ENCODE results near the gene POLR3B.
"Not testable (repeated sequence)": the region's sequence is repeated elsewhere in the genome, so short reads cannot be mapped to it uniquely, and the experiment has no call there.

The POLR3B gene

DNA sequence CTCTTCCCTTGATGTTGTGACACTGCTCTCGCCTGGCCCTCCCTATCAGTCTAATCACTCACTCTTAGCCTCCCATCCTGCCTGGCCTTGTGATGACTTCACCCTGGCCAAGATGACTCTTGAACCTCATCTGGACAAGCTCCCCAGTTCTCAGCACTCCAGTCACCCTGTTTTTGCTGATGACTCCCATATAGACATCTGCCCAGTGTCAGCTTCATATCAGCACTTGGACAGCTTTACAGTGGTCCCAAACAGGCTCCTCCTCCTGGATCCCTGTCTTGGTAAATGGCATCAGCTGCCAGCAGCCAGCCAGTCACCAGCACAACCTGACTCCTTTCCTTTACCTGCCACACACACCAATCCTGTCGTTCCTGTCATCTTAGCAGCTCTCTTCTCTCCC is 104.2 kb downstream of the POLR3B start:
- H3K27me3 ChIP-seq (ENCODE audit: insufficient read depth, low read depth): no peaks in the 10 kb centered on the region
- H4K20me1 ChIP-seq (ENCODE audit: insufficient read depth): no peaks in the 10 kb centered on the region
- no peak overlapping the region for H3K9ac ChIP-seq
- no peak overlapping the region for H3K4me3 ChIP-seq (IDR thresholded peaks at IDR 0.05; ENCODE audit: insufficient read depth, low read depth, low read length)
- H2AFZ ChIP-seq (ENCODE audit: low read depth): no peak overlapping the region
- no peak overlapping the region for H3K4me2 ChIP-seq
- no peaks in the 10 kb centered on the region for H3K36me3 ChIP-seq (ENCODE audit: insufficient read depth)
- no peaks in the 10 kb centered on the region for H3K4me1 ChIP-seq (ENCODE audit: low read depth, poor library complexity, severe bottlenecking)
- TF ChIP-seq, protein P1, sequence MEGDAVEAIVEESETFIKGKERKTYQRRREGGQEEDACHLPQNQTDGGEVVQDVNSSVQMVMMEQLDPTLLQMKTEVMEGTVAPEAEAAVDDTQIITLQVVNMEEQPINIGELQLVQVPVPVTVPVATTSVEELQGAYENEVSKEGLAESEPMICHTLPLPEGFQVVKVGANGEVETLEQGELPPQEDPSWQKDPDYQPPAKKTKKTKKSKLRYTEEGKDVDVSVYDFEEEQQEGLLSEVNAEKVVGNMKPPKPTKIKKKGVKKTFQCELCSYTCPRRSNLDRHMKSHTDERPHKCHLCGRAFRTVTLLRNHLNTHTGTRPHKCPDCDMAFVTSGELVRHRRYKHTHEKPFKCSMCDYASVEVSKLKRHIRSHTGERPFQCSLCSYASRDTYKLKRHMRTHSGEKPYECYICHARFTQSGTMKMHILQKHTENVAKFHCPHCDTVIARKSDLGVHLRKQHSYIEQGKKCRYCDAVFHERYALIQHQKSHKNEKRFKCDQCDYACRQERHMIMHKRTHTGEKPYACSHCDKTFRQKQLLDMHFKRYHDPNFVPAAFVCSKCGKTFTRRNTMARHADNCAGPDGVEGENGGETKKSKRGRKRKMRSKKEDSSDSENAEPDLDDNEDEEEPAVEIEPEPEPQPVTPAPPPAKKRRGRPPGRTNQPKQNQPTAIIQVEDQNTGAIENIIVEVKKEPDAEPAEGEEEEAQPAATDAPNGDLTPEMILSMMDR (conservative IDR thresholded peaks at IDR 0.05; ENCODE audit: low read depth, low read length): no peak
- no peak overlapping the region for H3K27ac ChIP-seq
- H3K79me2 ChIP-seq (ENCODE audit: insufficient read depth, low read depth): no peaks in the 10 kb centered on the region

DNA sequence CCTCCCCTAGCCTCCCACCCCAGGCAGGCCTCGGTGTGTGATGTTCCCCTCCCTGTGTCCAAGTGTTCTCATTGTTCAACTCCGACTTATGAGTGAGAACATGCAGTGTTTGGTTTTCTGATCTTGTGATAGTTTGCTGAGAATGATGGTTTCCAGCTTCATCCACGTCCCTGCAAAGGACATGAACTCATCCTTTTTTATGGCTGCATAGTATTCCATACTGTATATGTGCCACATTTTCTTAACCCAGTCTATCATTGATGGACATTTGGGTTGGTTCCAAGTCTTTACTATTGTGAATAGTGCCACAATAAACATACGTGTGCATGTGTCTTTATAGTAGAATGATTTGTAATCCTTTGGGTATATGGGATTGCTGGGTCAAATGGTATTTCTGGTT is 108.1 kb downstream of the POLR3B start:
- not testable (repeated sequence) for H3K27ac ChIP-seq; H3K4me1 ChIP-seq (ENCODE audit: low read depth, poor library complexity, severe bottlenecking); H3K9ac ChIP-seq; H3K4me3 ChIP-seq (IDR thresholded peaks at IDR 0.05; ENCODE audit: insufficient read depth, low read depth, low read length); H3K79me2 ChIP-seq (ENCODE audit: insufficient read depth, low read depth); H3K27me3 ChIP-seq (ENCODE audit: insufficient read depth, low read depth); H3K36me3 ChIP-seq (ENCODE audit: insufficient read depth); H4K20me1 ChIP-seq (ENCODE audit: insufficient read depth); H3K4me2 ChIP-seq; H2AFZ ChIP-seq (ENCODE audit: low read depth)

DNA sequence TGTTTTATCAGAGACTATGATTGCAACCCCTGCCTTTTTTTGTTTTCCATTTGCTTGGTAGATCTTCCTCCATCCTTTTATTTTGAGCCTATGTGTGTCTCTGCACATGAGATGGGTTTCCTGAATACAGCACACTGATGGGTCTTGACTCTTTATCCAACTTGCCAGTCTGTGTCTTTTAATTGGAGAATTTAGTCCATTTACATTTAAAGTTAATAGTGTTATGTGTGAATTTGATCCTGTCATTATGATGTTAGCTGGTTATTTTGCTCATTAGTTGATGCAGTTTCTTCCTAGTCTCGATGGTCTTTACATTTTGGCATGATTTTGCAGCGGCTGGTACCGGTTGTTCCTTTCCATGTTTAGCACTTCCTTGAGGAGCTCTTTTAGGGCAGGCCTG is 118.1 kb downstream of the POLR3B start:
- H3K4me3 ChIP-seq (IDR thresholded peaks at IDR 0.05; ENCODE audit: insufficient read depth, low read depth, low read length); H3K79me2 ChIP-seq (ENCODE audit: insufficient read depth, low read depth); H3K36me3 ChIP-seq (ENCODE audit: insufficient read depth); H3K9ac ChIP-seq; H3K27me3 ChIP-seq (ENCODE audit: insufficient read depth, low read depth); H3K4me1 ChIP-seq (ENCODE audit: low read depth, poor library complexity, severe bottlenecking); H3K27ac ChIP-seq; H4K20me1 ChIP-seq (ENCODE audit: insufficient read depth); H2AFZ ChIP-seq (ENCODE audit: low read depth); H3K4me2 ChIP-seq: not testable (repeated sequence)

DNA sequence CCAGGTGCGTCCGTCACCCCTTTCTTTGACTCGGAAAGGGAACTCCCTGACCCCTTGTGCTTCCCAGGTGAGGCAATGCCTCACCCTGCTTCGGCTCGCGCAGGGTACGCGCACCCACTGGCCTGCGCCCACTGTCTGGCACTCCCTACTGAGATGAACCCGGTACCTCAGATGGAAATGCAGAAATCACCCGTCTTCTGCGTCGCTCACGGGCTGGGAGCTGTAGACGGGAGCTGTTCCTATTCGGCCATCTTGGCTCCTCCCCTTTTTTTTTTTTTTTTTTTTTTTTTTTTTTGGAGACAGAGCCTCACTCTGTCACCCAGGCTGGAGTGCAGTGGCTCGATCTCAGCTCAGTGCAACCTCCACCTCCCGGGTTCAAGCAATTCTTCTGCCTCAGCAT is 120.1 kb downstream of the POLR3B start:
- H3K36me3 ChIP-seq (ENCODE audit: insufficient read depth); H3K27me3 ChIP-seq (ENCODE audit: insufficient read depth, low read depth); H3K27ac ChIP-seq; H3K9ac ChIP-seq; H2AFZ ChIP-seq (ENCODE audit: low read depth); H3K4me1 ChIP-seq (ENCODE audit: low read depth, poor library complexity, severe bottlenecking); H3K79me2 ChIP-seq (ENCODE audit: insufficient read depth, low read depth); H4K20me1 ChIP-seq (ENCODE audit: insufficient read depth); H3K4me3 ChIP-seq (IDR thresholded peaks at IDR 0.05; ENCODE audit: insufficient read depth, low read depth, low read length); H3K4me2 ChIP-seq: not testable (repeated sequence)

DNA sequence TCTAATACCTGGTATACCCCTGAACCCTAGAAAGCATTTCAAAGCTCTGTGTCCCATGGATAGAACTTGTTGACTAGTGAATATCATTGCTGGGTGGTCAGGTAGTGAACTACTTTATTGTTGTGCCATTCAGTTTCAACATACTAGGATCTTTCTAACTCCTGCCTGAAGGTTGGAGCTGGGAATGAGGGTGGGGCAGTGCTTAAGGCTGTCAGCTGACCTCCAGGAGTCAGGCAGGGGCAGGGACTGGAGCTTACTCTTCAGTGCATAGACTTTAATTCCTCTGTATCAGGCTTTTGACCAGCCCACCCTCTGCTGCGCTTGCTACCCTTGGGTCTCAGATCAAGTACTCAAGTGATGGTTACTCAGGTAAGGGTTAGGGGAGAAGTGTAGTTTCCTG is 122.7 kb downstream of the POLR3B start:
- Histone ChIP-seq H4K20me1 (ENCODE audit: insufficient read depth) (no peaks in the 10 kb centered on the region), H3K27me3 (ENCODE audit: insufficient read depth, low read depth) (no peaks in the 10 kb centered on the region), H3K4me2 (no peak overlapping the region), H3K36me3 (ENCODE audit: insufficient read depth) (no peaks in the 10 kb centered on the region), H3K79me2 (ENCODE audit: insufficient read depth, low read depth) (no peaks in the 10 kb centered on the region), H3K27ac (no peak overlapping the region), H3K4me3 (IDR thresholded peaks at IDR 0.05; ENCODE audit: insufficient read depth, low read depth, low read length) (no peak overlapping the region), H3K9ac (no peak overlapping the region), H2AFZ (ENCODE audit: low read depth) (no peak overlapping the region), H3K4me1 (ENCODE audit: low read depth, poor library complexity, severe bottlenecking) (no peaks in the 10 kb centered on the region)
- TF ChIP-seq, protein P1 (conservative IDR thresholded peaks at IDR 0.05; ENCODE audit: low read depth, low read length): no peak

DNA sequence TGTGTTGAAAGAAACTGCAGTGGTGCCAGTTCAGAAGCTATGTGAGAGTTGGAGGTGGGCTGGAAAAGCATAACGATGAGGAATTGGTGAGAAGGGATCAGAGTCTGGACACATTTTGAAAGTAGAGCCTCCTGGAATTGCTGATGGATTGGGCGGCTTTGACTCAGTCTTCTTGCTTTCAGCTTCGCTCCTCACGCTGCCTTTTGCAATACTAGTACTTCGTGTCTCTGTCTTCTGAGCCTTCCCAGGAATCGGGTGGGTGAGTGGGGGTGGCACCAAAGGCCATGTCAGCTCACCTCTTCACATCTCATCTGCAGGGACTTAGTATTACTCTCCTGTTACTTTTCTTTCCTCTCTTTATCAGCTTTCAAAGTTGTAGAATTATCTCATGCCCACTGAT is 123.7 kb downstream of the POLR3B start:
- TF ChIP-seq, protein P1 (conservative IDR thresholded peaks at IDR 0.05; ENCODE audit: low read depth, low read length): no peak
- Histone ChIP-seq H3K27ac (no peak overlapping the region), H3K36me3 (ENCODE audit: insufficient read depth) (no peaks in the 10 kb centered on the region), H3K4me1 (ENCODE audit: low read depth, poor library complexity, severe bottlenecking) (no peaks in the 10 kb centered on the region), H3K79me2 (ENCODE audit: insufficient read depth, low read depth) (no peaks in the 10 kb centered on the region), H2AFZ (ENCODE audit: low read depth) (no peak overlapping the region), H3K9ac (no peak overlapping the region), H4K20me1 (ENCODE audit: insufficient read depth) (no peaks in the 10 kb centered on the region), H3K4me2 (no peak overlapping the region), H3K4me3 (IDR thresholded peaks at IDR 0.05; ENCODE audit: insufficient read depth, low read depth, low read length) (no peak overlapping the region), H3K27me3 (ENCODE audit: insufficient read depth, low read depth) (no peaks in the 10 kb centered on the region)
